HL-60 (cell line): ENCODE data around the gene ANK3.

Experiments
- DNase-seq, 2 experiments: peaks; one replicate each; pipeline ENCODE4 v3.0.0-alpha.2; 2010 to 2020; ENCODE audit warnings: low read depth in 1 of 2, low spot score in 1 of 2
- H3K27ac ChIP-seq: fragments of 250-450 bp; sonication (Bioruptor Pico); replicated peaks from 2 replicates; pipeline ENCODE4 v1.5.1; 2020; ENCODE audit warnings: mild to moderate bottlenecking, moderate library complexity
- H3K27me3 ChIP-seq: fragments of 250-450 bp; sonication (Bioruptor Pico); 2 replicates; pipeline ENCODE4 v1.5.1; 2021; ENCODE audit warnings: mild to moderate bottlenecking, moderate library complexity; ENCODE audit not compliant: insufficient read depth, poor library complexity, severe bottlenecking
- H3K4me3 ChIP-seq: replicated peaks from 2 replicates; pipeline ENCODE4 v1.5.1; 2011; ENCODE audit warnings: mild to moderate bottlenecking, control low read depth, low read length; ENCODE audit not compliant: insufficient read depth
- CTCF ChIP-seq: IDR thresholded peaks from one replicate; pipeline ENCODE4 v1.5.1; 2011; ENCODE audit warnings: low read length, control low read depth, inconsistent platforms; ENCODE audit not compliant: insufficient read depth
- GABPA ChIP-seq: IDR thresholded peaks from 2 replicates; pipeline ENCODE4 v1.6.1; 2012; ENCODE audit warnings: low read depth
- POLR2AphosphoS5 ChIP-seq: IDR thresholded peaks from 2 replicates; pipeline ENCODE4 v1.6.1; 2012; ENCODE audit warnings: low read depth
- REST ChIP-seq: IDR thresholded peaks from 2 replicates; pipeline ENCODE4 v1.6.1; 2012; ENCODE audit warnings: low read depth; ENCODE audit not compliant: insufficient replicate concordance
- SPI1 ChIP-seq: IDR thresholded peaks from 2 replicates; pipeline ENCODE4 v1.6.1; 2012; ENCODE audit warnings: low read depth, mild to moderate bottlenecking, borderline replicate concordance

The ANK3 gene

GRCh38 chr10:60374836-60375235 is 14.8 kb downstream of the ANK3 start:
- TF ChIP-seq POLR2AphosphoS5 (no peak), GABPA (no peak), CTCF (no peak), REST (no peak), SPI1 (no peak)
- Histone ChIP-seq H3K27me3 (no peaks in the 10 kb centered on the region), H3K27ac (no peak overlapping the region), H3K4me3 (no peak overlapping the region)
- no peak for DNase-seq

- no peak overlapping the region for H3K4me3 ChIP-seq
- DNase-seq: no peak
- no peak overlapping the region for H3K27ac ChIP-seq
- no peaks in the 10 kb centered on the region for H3K27me3 ChIP-seq
- TF ChIP-seq REST (no peak), CTCF (no peak), GABPA (no peak), SPI1 (no peak), POLR2AphosphoS5 (no peak)
Measured at GRCh38 chr10:60372436-60372835, 17.2 kb downstream of the ANK3 start.

- TF ChIP-seq SPI1: no peak
- TF ChIP-seq GABPA: no peak
- no peak for TF ChIP-seq POLR2AphosphoS5
- TF ChIP-seq REST: no peak
- Histone ChIP-seq H3K4me3 (no peak overlapping the region), H3K27me3 (no peaks in the 10 kb centered on the region), H3K27ac (no peak overlapping the region)
- no peak for DNase-seq
Measured at GRCh38 chr10:60369547-60369930, 20.1 kb downstream of the ANK3 start.
